Measurements from ENCODE around the gene MRPL32.
"Not testable (repeated sequence)": the region's sequence is repeated elsewhere in the genome, so short reads cannot be mapped to it uniquely, and the experiment has no call there.

MRPL32 gene

DNA sequence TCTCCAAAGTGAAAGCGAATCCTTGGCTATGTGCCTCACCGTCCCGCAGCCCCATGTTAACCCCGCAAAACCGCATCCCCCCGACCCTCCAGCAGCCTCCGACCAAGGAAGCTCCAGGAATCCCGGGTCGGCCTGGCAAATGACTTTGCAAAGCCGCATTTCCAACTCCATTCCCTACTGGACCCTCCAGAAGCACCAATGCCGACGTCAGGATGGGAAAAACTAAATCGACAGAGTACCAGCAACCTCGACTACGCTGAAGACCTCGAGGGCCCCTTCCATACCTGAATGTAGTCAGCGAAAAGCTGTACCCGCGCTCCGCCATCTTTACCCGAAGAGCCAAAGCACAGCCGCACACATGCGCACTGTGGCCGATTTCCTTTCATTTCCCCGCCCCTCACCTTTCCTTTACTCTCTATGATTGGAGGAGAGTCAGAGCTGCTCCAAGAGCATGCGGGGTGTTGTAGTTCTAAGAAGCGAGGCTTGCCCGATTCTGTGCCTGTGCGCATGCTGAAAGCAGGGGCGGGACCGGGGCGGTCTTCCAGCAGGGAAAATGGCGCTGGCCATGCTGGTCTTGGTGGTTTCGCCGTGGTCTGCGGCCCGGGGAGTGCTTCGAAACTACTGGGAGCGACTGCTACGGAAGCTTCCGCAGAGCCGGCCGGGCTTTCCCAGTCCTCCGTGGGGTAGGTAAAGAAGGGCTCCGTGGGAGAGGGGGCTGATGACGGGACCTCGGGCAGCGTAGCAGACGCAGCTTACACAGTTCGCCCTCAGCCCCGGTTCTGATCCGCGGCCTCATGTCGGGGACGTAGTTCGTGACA, at the start of gene MRPL32, which contains the start of gene PSMA2:
MRPL32 (plus strand) TSS at position 543 of the 818 bp plus-strand sequence; CDS start at position 554, 11 bp downstream.
PSMA2 (minus strand) TSS at position 341 of the 818 bp plus-strand sequence; CDS start at position 325, 16 bp downstream.
- peak; percentile 98 for FAIRE-seq

DNA sequence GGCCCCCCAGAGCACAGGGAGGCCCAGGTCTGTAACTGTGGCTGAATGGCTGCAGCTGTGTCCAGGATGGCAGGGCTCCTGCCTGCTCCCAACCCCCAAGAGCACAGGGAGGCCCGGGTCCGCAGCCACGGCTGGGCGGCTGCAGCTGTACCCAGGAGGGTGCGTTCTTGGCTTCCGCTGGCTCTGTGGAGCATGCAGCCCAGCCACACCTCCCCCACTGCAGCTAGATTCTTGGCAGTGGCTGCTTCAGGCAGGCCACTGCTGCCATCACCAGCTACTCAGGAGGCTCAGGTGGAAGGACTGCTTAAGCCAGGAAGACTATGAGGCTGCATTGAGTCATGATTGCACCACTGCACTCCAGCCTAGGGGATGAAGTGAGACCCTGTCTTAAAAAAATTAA, 48.2 kb upstream of the MRPL32 start:
- no peak for FAIRE-seq

GRCh38 chr7:42885183-42885582, 47.0 kb upstream of the MRPL32 start:
- not testable (repeated sequence) for FAIRE-seq

DNA sequence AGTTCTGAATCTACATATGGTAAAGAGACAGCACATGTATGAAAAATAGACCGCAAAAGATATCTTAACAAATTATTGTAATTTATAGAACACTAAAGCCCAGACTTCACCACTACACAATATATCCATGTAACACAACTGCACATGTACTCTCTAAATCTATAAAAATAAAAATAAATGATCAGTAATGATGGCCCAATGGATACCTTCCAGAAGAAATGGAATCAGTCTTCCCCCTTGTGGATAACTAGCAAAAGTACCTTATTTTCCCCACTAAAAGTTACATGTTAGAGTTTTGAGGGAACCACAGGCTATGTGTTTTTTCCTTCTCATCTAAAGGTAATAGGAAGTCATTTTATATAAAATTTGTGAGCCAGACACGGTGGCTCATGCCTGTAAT, 46.0 kb upstream of the MRPL32 start:
- FAIRE-seq: peak; percentile 41

DNA sequence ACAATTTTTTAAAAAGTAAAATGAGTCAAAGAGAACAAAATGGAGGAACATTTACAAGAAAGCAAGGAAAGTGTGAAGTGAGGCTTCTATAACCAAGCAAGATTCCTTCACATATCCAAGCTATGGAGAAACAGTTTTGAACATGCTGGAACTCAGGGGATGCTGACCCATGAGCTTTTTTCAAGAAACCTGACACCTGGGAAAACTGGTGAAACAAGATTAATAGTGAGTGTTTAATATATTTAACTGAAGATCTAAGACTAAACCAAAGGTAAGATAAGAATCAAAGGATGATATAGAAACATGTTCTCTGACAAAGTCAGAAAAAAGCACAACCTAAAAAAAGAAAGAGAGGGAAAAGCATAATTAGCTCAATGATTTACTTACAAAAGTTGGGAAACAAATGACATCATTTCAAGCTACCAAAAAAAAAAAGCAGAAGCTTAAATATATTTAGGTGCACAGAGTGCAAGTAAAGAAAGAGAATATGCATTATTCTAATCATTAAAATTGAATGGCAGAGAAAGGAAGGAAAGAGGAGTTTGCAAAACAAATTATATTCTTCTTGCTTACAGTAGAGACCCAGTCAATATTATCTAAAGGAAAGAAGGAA, 45.2 kb upstream of the MRPL32 start:
- no peak for FAIRE-seq

GRCh38 chr7:42893346-42894240, 38.6 kb upstream of the MRPL32 start:
- no peak for FAIRE-seq

- peak; percentile 41 for FAIRE-seq
Observed at GRCh38 chr7:42900842-42901241, 31.3 kb upstream of the MRPL32 start.

DNA sequence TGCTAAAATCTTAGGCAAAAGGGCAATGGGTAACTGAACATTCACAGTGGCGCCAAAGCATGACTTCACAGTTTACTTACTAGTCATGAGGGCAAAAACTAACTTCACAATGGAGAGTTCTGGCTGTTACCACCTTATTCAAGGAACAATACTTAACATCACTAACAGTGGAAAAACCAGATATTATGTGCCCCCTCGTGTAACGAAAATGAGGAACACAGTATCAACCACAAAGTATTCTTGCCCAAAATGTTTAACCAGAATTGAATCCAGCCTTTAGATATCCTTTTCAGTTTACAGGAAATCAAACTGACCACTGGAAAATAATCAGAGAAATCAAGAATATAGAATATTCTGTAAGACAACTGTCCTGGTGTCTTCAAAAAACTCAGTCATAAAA, 29.8 kb upstream of the MRPL32 start:
- no peak for FAIRE-seq

DNA sequence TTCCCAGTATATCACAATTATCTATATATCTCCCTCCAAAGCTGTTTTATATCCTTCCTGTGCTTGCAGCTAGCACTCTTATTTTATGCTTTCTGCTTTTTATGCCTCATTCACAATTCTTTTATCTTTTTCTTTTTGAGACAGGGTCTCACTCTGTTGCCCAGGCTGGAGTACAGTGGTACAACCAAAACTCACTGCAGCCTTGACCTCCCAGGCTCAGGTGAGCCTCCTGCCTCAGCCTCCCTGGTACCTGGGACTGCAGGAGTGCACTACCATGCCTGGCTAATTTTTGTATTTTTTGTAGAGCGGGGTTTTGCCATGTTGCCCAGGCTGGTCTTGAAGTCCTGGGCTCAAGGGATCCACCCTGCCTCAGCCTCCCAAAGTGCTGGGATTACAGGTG, 26.0 kb upstream of the MRPL32 start:
- FAIRE-seq: no peak

GRCh38 chr7:42907316-42907715, 24.9 kb upstream of the MRPL32 start:
- FAIRE-seq: no peak

DNA sequence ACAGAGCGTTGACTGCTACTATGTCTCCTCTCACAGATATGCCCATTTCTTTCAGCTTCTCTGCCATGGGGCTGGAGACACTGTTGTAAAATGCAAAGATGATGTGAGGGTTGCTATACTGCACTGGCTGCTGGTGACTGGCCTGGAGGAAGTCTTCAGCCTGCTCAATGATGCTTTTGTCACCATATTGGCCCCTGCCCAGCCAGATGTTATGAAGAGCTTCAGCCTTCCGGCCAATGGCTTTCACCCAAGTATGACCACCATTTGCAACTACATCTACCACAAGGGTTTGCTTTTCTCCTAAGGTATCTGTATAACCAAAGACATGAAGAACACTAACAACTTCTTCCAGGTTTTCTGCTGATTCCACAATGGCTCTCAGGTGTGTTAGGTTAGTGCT, 21.9 kb upstream of the MRPL32 start:
- FAIRE-seq: no peak

DNA sequence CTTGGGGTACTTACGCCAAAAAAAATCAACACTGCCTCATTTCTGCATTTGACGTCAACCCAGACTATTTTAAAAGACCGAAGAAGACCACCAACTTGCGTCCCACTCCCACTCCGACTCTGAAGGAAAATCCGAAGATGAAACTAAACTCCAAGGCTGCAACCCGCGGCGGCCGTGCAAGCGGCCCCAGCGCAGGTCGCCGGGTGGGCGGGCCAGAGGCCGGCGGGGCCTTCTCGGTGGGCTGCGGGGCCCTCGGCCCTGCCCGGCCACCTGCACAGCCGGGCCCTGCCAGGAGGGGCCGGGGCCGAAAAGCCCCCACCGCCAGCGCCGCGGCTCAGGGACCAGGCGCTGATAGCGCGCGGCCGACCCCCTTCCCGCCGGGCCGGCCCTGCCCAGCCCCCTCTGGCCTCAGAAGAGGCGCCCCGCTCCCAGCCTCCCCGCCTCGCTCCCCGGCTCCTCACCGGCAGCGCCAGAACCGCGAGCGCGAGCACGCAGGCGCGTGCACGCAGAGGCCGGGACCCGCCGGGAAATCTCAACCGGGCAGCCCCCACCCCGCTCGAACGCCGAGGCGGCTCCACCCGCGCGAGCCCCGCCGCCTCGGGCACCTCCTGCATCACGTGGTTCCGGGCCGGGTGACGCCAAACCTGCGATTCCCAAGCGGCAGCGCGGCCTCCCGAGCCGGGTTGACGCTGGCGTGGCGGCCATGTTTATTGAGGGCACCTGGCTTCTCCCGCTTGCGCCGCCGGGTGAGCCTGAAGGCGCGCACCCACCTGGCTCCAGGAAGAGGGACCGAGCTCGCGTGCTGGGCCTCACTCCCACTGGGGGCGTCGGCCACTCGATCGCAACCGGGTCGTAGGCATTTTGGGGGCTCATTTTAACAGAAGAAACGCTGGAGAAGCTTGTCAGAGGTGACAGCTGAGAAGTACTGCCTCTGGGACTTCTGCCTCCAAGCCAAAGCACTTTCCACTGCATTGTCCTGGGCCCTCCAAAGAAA, 20.4 kb upstream of the MRPL32 start, which contains the start of gene C7orf25:
C7orf25 (minus strand) TSS at position 617 of the 994 bp plus-strand sequence. CDS start 1,170 bp downstream, outside the sequence.
- no peak for FAIRE-seq

- no peak for FAIRE-seq
Observed at GRCh38 chr7:42913591-42913990, 18.6 kb upstream of the MRPL32 start.

DNA sequence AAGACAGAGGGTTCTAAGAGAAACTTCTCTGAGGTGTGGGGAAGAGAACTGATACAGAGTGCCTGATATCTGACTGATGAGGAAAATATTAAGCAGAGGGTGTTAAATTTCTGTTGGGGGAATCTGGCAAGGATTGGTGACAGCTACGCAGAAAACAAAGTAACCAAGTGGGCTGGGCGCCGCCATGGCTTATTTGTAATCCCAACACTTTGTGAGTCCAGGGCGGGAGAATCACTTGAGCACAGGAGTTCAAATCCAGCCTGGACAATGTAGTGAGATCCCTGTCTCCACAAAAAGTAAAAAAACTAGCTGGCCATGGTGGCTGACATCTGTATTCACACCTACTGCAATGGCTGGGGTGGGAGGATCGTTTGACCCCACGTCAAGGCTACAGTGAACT, 18.2 kb upstream of the MRPL32 start:
- FAIRE-seq: no peak

GRCh38 chr7:42914421-42915045, 17.6 kb upstream of the MRPL32 start:
- FAIRE-seq: no peak

- FAIRE-seq: no peak
Observed at GRCh38 chr7:42915356-42915755, 16.8 kb upstream of the MRPL32 start.

DNA sequence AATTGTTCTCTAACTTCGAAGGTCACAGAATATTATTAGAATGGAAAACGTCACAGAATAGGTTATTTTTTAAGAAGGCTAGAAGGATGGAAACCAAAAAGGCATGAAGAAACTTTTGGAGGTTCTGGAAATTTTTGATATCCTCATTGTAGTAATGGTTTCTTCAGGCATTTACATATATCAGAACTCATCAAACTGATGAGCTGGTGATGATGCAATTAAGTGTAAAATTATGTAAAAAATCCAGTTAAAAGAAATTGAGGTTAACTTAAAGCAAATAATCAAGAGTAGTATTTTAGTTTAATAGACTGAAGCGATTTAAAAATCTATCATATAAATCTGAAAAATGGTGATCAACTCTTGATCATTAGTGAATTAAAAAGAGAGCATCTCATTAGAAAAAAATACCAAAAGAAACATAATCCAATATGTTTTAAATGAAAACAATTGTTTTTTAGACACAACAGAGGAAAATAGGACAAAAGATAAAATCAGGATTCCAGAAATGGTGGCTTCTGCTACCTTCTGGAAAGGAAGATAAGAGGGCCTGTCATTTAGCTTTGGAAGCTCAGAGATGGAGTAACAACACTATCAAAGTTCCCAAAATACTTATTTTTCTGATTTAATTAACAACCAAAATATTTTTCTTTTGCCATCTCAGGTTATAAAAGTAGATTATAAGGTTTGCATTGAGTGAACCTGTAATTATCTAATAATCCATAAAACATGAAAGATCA, 10.0 kb upstream of the MRPL32 start:
- FAIRE-seq: peak; percentile 78

- FAIRE-seq: no peak
Observed at GRCh38 chr7:42924223-42924838, 7.8 kb upstream of the MRPL32 start.

DNA sequence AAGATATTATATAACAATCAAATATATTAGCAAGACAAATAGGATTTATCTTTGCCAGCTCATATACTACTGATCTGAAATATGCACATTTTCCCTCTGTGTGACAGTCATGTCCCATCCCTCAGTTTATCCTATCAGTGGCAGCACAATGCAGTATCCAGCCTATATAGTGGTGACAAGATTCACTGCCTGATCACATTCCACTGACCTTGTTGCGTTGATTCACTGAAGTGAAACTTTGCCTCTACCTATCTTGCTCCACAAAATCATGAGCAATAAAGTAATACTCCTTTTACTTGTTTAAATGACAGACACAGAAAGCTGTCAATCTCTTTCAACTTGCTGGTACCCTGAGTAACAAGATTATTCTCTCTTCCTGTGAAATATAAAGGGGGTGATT, 6.5 kb upstream of the MRPL32 start:
- no peak for FAIRE-seq

GRCh38 chr7:42926204-42926603, 6.0 kb upstream of the MRPL32 start:
- FAIRE-seq: no peak
